Immature natural killer cell (primary cell): ENCODE results near the gene PCOLCE2. TPM values are rescaled to one million over a fixed set of nuclear protein-coding genes. Genes with fewer than 3 reads are reported as not detected.
"Not testable (repeated sequence)": the region's sequence is repeated elsewhere in the genome, so short reads cannot be mapped to it uniquely, and the experiment has no call there.

ENCODE experiments used
- DNase-seq, 3 donors: peaks; one replicate each; pipeline ENCODE4 v3.0.0; 2022; ENCODE audit warnings: mixed read lengths in 1 of 3
- H3K27ac Mint-ChIP-seq, 6 donors: one replicate each; pipeline ENCODE4 v1.8.0; 2020; ENCODE audit warnings: mixed read lengths in 6 of 6, mild to moderate bottlenecking in 5 of 6, inconsistent platforms in 4 of 6, moderate library complexity in 3 of 6
- H3K27me3 Mint-ChIP-seq, 3 donors: one replicate each; pipeline ENCODE4 v1.8.0; 2020 to 2021; ENCODE audit warnings: low read depth in 3 of 3, mild to moderate bottlenecking in 3 of 3, mixed read lengths in 3 of 3, moderate library complexity in 3 of 3, inconsistent platforms in 1 of 3
- H3K36me3 Mint-ChIP-seq, 3 donors: one replicate each; pipeline ENCODE4 v1.8.0; 2020; ENCODE audit warnings: mixed read lengths in 3 of 3, inconsistent platforms in 2 of 3, mild to moderate bottlenecking in 2 of 3
- H3K4me1 Mint-ChIP-seq, 2 donors: one replicate each; pipeline ENCODE4 v1.8.0; 2020; ENCODE audit warnings: inconsistent platforms in 2 of 2, mild to moderate bottlenecking in 2 of 2, mixed read lengths in 2 of 2, moderate library complexity in 1 of 2
- H3K4me3 Mint-ChIP-seq, 5 donors: one replicate each; pipeline ENCODE4 v1.8.0; 2020; ENCODE audit warnings: mild to moderate bottlenecking in 5 of 5, mixed read lengths in 5 of 5, inconsistent platforms in 3 of 5, moderate library complexity in 3 of 5
- H3K9me3 Mint-ChIP-seq, 6 donors: one replicate each; pipeline ENCODE4 v1.8.0; 2020; ENCODE audit warnings: mild to moderate bottlenecking in 6 of 6, mixed read lengths in 6 of 6, inconsistent platforms in 4 of 6, moderate library complexity in 3 of 6
- polyA plus RNA-seq, 3 donors: library from polyadenylated mRNA; unstranded; fragments of 300-500 nt; fragmentation: Illumina TruSeq; gene quantifications; one replicate each; pipeline ENCODE4 v1.2.3, GENCODE V29; 2021

The PCOLCE2 gene
- polyA plus RNA-seq, 3 donors from 2014 or later = not detected

DNA sequence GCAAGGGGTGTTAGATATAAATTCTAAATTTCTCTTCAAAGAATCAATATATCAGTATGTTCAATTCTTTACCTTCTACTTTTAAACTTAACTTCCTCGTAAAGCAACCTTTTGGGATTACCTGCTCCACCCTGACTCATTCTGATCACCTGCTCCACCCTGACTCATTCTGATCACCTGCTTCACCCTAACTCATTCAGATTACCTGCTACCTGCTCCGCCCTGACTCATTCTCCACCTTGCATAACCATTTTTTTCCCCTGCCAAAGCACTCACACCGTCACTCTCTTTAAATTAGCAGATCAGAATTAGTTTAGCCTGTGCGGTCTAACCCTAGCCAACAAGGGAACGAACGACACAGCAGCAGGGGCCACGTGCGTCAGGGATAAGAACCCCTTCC is 20.5 kb downstream of the PCOLCE2 start:
- not testable (repeated sequence) for H3K4me3 Mint-ChIP-seq, H3K27me3 Mint-ChIP-seq, H3K27ac Mint-ChIP-seq, H3K4me1 Mint-ChIP-seq, H3K36me3 Mint-ChIP-seq, H3K9me3 Mint-ChIP-seq, DNase-seq

DNA sequence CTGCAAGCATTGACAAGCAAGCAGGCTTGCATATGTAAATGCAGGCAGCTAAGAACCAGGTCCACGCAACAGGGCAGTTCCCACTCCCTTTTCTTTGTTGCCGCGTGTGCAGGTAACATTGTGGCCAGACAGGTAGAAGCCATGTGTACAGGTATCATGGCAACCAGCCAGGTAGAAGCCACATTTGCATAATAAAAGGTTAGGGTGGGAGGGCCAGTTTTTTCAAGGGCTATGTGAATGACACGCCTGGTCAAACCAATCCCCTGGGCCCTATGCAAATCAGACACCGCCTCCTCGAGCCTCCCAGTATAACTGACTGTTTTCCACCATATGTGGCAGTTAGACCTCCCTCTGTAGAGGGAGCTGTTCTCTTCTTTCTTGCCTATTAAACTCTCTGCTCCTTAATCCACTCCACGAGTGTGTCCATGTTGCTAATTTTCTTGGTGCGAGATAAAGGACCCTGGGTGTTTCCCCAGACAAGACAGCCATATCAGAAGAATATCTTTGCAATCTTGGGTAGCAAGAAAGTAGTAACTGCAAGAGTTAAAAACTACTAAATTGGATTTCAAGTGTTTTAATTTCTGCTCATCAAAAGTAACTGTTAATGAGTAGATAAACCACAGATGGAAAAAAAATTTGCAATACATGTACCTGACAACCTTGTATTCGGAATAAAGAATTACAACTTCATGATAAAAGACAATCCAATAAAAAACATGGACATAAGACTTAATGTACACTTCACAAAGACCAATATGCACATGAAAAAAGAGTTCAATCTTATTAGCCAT is 21.8 kb downstream of the PCOLCE2 start:
- Mint-ChIP-seq H3K27me3 (peaks cover 0 to 6% (median 6%) of the 10 kb centered on the region in 3 donors), H3K9me3 (no peaks in the 10 kb centered on the region), H3K4me3 (no peak overlapping the region), H3K4me1 (no peaks in the 10 kb centered on the region), H3K27ac (no peak overlapping the region), H3K36me3 (no peaks in the 10 kb centered on the region)
- DNase-seq = no peak

DNA sequence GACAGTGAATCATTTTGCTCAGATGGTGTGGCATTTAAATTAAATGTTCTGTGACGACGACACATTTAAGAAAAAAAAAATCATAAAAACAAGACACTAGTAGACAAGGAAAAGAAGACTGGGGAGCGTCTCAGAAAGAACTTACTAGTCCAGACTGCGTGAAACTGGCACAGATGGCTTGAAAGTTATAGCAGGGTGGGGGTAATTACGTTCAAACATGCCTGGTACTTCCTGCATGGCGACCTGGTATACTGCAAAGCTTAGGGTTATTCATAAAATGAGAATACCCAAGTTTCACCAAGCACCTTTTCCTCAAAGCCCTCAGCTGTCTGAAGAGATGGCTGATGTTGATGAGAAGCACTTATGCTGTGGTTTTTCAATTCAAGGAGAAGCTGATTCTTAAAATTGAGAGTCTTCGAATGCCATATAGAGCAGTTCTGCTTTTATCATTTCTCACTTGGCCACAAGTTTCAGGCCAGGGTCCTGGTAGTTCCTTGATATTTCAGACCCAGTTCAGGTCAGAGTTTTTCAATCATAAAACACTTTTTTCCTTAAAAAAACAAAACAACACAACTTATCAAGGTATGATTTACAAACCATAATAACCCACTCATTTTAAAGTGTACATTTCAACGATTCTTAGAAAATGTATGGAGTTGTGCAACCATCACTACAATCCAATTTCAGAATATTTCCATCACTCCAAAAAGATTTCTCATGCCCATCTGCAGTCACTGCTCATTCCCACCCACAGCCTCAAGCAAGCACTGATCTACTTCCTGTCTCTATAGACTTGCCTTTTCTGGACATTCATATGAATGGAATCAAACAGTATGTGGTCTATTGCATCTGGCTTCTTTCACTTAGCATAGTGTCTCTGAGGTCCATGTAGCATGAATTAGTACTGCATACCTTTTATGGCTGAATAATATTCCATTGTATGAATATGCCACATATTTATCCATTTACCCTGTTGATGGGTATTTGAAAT is 24.7 kb downstream of the PCOLCE2 start:
- H3K27me3 Mint-ChIP-seq = peaks cover 5 to 11% (median 8%) of the 10 kb centered on the region in 3 donors
- no peaks in the 10 kb centered on the region for H3K4me1 Mint-ChIP-seq
- no peaks in the 10 kb centered on the region for H3K9me3 Mint-ChIP-seq
- no peak overlapping the region for H3K4me3 Mint-ChIP-seq
- no peak for DNase-seq
- no peaks in the 10 kb centered on the region for H3K36me3 Mint-ChIP-seq
- no peak overlapping the region for H3K27ac Mint-ChIP-seq

DNA sequence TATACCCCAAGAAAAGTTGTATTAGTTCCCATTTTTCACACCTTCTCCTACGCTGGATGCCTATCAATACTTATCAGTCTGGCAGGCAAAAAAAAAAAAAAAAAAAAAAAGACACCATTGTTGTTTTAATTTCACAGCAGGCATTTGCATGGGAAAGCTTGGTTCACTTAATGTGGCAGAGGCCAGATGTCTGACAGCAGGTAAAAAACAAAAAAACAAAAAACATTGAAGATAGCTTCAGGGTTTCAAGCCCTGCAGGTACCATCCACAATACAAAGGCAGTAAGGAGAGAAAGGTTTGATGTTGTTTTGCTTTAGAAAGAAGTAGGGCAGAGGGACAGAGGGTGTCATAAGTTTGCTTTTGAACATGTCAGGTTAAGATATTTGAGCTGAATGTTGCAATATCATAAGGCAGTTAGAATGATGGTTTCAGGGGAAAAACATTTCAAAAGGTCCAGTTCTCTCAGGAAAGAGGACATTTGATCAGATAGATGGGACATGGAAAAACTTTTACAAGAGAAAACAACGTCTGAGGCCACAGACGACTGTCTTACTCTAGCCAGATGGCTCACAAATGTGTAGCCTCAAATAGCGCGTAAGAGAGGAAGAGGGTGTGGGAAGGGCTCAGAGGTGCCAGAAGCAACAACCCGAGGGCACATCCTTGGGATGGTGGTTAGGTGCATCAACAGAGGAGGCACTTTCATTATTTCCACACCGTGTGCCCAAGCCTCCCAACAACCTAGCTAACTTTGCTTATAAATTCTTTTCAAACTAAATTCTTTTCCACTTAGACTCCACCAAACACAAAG is 25.7 kb downstream of the PCOLCE2 start:
- Mint-ChIP-seq H3K27ac (no peak overlapping the region), H3K27me3 (peaks cover 4 to 9% (median 5%) of the 10 kb centered on the region in 3 donors), H3K4me1 (no peaks in the 10 kb centered on the region), H3K36me3 (no peaks in the 10 kb centered on the region), H3K4me3 (no peak overlapping the region), H3K9me3 (no peaks in the 10 kb centered on the region)
- DNase-seq = no peak

DNA sequence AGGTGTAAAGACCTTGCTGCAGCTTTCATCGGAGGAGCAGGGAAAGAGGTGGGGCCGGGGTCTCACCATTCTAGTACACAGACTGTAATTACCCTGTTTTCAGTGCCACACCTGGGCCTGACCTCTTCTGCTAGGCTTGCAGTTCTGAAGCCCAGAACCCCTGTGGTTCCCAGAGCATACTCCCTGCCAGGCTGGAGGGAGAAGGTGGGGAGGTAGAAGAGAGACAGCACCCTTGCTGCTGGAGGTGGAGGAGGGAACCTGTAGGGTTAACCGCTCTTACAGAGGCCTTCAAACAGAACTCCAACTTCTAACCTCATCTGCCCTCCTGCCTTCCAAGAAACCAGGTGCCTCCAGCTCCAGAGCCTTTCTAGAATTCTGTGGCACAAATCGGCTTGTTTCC is 27.0 kb downstream of the PCOLCE2 start:
- no peak overlapping the region for H3K4me3 Mint-ChIP-seq

DNA sequence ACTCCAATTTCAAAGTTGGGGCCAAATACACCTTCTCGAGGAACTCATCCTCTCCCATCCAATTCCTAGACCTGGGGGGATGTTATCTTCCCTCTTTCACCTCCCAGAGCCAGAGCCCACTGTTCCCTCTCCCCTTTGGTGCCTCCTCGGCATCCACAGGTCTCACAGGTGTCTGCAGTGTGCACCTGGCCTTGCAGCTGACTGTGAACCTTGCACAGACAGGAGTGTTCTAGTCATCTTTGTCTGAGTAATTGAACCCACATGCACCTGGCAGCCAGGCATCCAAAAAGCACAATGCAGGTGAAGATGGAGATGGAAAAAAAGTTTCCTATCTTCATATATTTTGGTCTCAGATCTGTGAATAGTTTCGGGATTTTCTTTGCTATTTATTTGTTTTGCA is 30.8 kb downstream of the PCOLCE2 start:
- Mint-ChIP-seq H3K4me1 (no peaks in the 10 kb centered on the region), H3K4me3 (no peak overlapping the region), H3K27ac (no peak overlapping the region), H3K36me3 (no peaks in the 10 kb centered on the region), H3K9me3 (no peaks in the 10 kb centered on the region), H3K27me3 (peaks cover 4 to 7% (median 5%) of the 10 kb centered on the region in 3 donors)
- DNase-seq = no peak

More for the DNA sequence above, 27.0 kb downstream of the PCOLCE2 start:
- DNase-seq = no peak
- Mint-ChIP-seq H3K4me1 (no peaks in the 10 kb centered on the region), H3K27ac (no peak overlapping the region), H3K27me3 (peaks cover 4 to 5% (median 5%) of the 10 kb centered on the region in 3 donors), H3K36me3 (no peaks in the 10 kb centered on the region), H3K9me3 (no peaks in the 10 kb centered on the region)

DNA sequence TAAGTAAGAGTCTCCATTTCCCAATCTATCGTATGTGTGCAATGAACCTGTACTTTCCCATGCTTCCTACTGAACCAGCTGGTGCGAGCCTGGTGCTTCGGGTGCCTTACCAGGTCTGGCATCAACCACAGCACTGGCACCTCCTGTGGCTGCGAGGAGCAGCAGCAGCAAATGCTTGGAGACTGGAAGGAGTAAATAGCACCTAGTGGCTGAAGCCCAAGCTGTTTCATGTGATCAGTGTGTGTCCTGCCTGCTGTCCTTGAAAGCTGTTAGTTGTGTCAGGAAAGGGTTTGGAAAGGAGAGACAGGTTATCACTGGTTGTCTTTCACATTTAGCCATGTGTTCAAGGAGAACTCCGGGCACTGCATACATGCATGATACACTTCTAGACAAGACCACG is 31.8 kb downstream of the PCOLCE2 start:
- DNase-seq = no peak
- Mint-ChIP-seq H3K4me3 (no peak overlapping the region), H3K36me3 (no peaks in the 10 kb centered on the region), H3K27me3 (peaks cover 4 to 7% (median 5%) of the 10 kb centered on the region in 3 donors), H3K27ac (no peak overlapping the region), H3K4me1 (no peaks in the 10 kb centered on the region), H3K9me3 (no peaks in the 10 kb centered on the region)

DNA sequence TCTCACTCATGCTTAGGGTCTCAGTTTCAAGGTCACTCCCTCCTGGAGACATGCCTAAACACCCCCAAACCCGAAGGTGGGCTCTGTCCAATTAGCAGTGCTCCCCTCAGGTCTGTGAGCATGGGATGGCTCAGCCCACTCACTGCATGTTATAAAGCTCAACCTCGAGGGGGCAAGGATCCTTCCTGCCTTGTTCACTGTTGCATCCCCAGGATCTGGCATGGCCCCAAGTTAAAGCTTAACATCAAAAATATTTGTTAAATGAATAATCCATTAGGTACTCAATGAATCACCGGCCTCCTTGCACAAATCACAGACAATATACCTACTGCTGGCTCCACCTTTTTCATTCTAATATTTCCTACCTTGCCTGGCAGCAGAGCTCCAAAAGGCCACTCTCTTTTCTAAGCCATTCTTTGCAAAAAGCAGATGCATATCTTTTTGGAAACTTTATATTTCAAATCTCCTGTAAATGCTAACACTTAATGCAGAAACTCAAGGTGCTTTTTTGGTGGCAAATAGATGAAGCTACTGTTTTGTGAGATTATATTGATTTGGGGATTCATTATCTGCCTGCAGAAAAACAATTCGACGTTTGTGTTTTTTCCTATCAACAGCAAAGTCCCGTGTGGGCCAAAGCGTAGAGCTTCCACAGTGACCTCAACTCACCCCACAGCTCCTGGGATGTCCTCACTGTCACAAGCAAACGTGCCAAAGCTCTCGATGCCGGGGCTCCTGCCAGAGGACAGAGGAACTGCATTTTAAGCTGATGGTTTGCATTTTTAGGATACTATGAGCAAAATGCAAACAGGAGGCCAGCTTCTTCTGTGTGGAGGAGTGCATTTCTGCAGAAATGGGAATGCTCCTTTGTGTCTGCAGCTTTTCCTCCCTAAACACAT is 35.4 kb downstream of the PCOLCE2 start:
- no peak for DNase-seq
- Mint-ChIP-seq H3K27ac (no peak overlapping the region), H3K4me1 (no peaks in the 10 kb centered on the region), H3K36me3 (no peaks in the 10 kb centered on the region), H3K9me3 (no peaks in the 10 kb centered on the region), H3K4me3 (no peak overlapping the region), H3K27me3 (peaks cover 0 to 2% (median 0%) of the 10 kb centered on the region in 3 donors)

DNA sequence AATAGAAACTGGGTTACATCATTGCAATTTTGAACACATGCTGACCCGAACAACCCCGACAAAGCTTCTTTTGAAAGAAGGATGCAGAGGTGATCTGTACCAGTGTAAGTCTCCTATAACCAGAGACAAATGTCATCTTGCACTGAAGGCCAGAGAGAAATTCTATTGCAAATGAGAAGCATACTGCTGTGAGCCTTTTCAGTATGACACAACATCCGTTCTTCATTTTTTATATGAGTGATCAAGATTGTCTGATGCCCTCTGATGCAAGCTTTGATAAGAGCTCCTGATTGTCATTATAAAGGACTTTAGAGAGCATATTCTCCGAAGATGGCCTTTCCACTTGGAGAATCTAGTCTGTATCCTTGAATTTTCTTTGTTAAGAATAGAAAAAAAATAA is 36.9 kb downstream of the PCOLCE2 start:
- no peak for DNase-seq
- no peaks in the 10 kb centered on the region for H3K36me3 Mint-ChIP-seq
- H3K4me1 Mint-ChIP-seq = no peaks in the 10 kb centered on the region
- H3K27ac Mint-ChIP-seq = no peak overlapping the region
- no peak overlapping the region for H3K4me3 Mint-ChIP-seq
- H3K9me3 Mint-ChIP-seq = no peaks in the 10 kb centered on the region
- peaks cover 0 to 2% (median 0%) of the 10 kb centered on the region in 3 donors for H3K27me3 Mint-ChIP-seq

DNA sequence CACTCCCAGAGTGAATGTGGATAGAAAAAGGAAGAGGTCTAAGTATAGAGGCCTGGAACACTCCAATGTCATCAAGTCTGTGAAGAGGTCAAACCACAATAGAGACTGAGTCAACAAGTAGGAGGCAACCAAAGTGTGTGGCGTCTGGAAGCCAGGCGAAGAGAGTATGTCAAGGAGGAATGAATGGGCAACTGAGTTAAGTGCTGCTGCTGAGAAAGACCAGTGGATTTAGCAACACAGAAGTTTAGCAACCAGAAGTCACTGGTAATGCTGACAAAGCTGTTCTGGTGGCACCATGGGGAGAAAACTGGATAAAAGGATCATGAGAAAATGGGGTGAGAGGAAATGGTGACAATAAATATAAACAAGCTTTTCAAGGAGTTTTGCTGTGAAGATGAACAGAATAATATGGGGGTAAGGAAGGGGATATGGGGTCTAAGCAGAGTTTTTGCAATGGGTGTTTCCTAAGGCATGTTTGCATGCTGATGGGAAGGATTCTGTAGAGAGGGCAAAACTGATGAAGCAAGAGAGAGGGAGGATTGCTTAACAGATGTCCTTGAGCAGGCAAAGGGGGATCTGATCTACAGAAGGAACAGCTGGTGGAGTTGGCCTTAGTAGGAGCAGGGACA is 38.4 kb downstream of the PCOLCE2 start:
- Mint-ChIP-seq H3K27me3 (peaks cover 0 to 2% (median 0%) of the 10 kb centered on the region in 3 donors), H3K27ac (no peak overlapping the region), H3K36me3 (no peaks in the 10 kb centered on the region), H3K4me1 (no peaks in the 10 kb centered on the region), H3K9me3 (no peaks in the 10 kb centered on the region), H3K4me3 (no peak overlapping the region)
- no peak for DNase-seq

DNA sequence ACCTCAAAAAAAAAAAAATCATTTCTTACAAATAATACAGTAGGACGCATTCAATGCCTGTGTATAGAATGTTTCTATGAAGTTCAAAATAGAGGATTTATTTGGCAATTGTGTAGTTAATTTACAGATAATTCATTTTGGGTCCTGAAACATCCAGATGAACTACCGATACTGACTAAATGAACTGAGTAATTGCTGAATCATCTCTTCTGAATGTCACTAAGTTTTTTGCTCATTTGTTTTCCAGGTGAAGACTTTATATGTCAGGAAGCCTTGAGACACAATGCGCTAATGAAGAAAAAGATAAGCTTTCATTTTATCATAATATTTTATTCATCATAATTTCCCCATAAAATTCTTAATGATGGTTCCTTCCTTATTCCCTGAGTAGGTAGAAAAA is 39.7 kb downstream of the PCOLCE2 start:
- Mint-ChIP-seq H3K27ac (no peak overlapping the region), H3K27me3 (peaks cover 0 to 3% (median 0%) of the 10 kb centered on the region in 3 donors), H3K4me1 (no peaks in the 10 kb centered on the region), H3K9me3 (no peaks in the 10 kb centered on the region), H3K36me3 (no peaks in the 10 kb centered on the region), H3K4me3 (no peak overlapping the region)
- DNase-seq = no peak

DNA sequence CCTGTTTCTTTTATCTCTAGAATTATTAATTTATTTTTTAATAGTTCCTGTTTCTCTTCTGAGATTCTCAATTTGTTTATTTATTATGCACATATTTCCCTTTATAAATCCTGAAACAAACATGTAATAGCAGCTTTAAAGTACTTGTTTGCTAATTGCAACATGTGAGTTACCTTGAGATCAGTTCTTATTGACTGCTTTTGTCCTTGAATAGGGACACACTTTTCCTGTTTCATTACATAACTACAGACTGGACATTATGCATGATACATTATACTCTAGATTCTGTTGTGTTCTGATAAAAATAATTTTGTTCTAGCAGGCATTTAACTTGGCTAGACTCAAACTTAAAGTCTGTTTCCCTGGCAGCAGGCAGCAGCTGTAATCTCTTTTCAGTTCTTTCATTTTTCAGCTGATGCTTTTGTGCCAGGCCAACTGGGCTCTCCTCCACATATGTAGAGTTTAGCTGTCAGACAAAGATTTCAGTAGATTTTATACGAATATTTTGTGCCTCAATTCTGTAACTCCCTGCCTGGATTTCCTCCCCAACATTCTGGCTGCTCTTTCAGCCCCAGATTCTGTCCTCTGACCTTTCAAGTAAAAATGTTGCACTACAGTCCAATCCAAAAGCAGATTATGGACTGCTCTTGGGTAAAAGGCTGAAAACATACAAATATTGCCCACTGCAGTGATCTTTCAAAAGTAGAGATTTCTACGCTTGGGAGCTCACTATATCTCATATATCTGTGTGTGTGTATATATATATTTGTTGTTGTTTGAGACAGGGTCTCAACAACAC is 41.9 kb downstream of the PCOLCE2 start:
- H3K9me3 Mint-ChIP-seq = no peaks in the 10 kb centered on the region
- H3K36me3 Mint-ChIP-seq = no peaks in the 10 kb centered on the region
- H3K27ac Mint-ChIP-seq = no peak overlapping the region
- peaks cover 0 to 3% (median 0%) of the 10 kb centered on the region in 3 donors for H3K27me3 Mint-ChIP-seq
- no peaks in the 10 kb centered on the region for H3K4me1 Mint-ChIP-seq
- no peak for DNase-seq
- no peak overlapping the region for H3K4me3 Mint-ChIP-seq
